ENCODE results near the gene DNAH2. TPM values are rescaled to one million over a fixed set of nuclear protein-coding genes. Genes with fewer than 3 reads are reported as not detected.

Gene DNAH2
- total and polyA plus RNA-seq, 2 of the 13 experiments (the other 11 are each of a cell fraction or from before 2014, with no cell fraction given): not detected

DNA sequence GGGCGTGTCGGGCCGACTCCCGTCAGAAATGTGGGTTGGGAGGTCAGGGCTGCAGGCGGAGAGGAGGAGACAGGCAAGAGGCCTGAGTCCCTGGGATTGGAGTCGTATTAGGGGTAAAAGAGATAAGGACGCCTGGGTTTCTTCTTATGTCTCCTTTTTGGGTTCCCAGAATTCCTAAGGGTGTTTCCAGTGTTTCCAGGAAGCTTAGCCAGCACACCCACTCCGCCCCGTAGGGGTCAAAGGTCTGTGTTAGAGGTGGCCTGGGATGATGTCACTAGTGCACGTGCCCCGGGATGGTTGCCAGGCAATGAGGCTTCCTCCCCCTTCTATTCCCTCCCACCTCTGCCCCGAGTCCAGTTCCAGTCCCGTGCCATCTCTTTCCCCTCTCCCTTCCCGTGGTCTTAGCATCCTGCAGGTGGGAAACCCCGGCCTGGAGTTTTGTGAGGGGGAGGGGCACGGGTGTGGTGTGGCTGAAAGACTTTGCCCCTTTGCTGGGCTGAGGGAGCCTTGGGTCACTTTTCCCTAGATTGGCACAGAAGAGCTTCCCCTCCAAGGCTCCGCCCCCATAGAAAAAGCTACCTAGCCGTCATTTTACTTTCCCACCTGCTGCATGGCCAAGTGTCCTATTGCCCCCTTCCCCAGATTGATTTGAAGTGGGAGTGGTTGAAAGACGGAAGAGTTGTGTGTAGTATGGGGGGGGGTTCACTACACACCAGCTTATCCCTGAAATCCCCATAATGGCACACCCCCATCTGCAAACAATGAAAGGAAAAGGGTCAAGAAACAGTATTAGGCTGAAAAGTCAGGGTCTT lies 119.3 kb downstream of the DNAH2 start (continued):
- TF ChIP-seq ZNF138 (CRISPR knock-in tag; IDR thresholded peaks at IDR 0.05; ENCODE audit: low read depth) (no peak; the same call in 1 of the 2 replicates), IKZF1 (IDR thresholded peaks at IDR 0.05) (no peak), ZNF180 (CRISPR knock-in tag; IDR thresholded peaks at IDR 0.05; ENCODE audit: borderline replicate concordance, low read depth) (no peak), ZNF546 (CRISPR knock-in tag; conservative IDR thresholded peaks at IDR 0.05) (no peak), CBX2 (IDR thresholded peaks at IDR 0.05; ENCODE audit: low read depth, low read length) (no peak), CBX2 (CRISPR knock-in tag; IDR thresholded peaks at IDR 0.05; ENCODE audit: low read depth) (no peak), MBNL3 (CRISPR knock-in tag; conservative IDR thresholded peaks at IDR 0.05) (no peak), NCOA1 (CRISPR knock-in tag; IDR thresholded peaks at IDR 0.05) (peak; percentile 80; the same call in 1 of the 2 replicates), ETV6 (CRISPR knock-in tag; conservative IDR thresholded peaks at IDR 0.05) (peak; percentile 67; the same call in 1 of the 2 replicates), DNMT1 (CRISPR knock-in tag; IDR thresholded peaks at IDR 0.05) (no peak)
- TF ChIP-seq, protein P1, sequence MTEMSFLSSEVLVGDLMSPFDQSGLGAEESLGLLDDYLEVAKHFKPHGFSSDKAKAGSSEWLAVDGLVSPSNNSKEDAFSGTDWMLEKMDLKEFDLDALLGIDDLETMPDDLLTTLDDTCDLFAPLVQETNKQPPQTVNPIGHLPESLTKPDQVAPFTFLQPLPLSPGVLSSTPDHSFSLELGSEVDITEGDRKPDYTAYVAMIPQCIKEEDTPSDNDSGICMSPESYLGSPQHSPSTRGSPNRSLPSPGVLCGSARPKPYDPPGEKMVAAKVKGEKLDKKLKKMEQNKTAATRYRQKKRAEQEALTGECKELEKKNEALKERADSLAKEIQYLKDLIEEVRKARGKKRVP (CRISPR knock-in tag; IDR thresholded peaks at IDR 0.05): peak in 1 of 2 experiments; percentile 92; a peak in 2 of 4 replicates
- TF ChIP-seq, protein P2, sequence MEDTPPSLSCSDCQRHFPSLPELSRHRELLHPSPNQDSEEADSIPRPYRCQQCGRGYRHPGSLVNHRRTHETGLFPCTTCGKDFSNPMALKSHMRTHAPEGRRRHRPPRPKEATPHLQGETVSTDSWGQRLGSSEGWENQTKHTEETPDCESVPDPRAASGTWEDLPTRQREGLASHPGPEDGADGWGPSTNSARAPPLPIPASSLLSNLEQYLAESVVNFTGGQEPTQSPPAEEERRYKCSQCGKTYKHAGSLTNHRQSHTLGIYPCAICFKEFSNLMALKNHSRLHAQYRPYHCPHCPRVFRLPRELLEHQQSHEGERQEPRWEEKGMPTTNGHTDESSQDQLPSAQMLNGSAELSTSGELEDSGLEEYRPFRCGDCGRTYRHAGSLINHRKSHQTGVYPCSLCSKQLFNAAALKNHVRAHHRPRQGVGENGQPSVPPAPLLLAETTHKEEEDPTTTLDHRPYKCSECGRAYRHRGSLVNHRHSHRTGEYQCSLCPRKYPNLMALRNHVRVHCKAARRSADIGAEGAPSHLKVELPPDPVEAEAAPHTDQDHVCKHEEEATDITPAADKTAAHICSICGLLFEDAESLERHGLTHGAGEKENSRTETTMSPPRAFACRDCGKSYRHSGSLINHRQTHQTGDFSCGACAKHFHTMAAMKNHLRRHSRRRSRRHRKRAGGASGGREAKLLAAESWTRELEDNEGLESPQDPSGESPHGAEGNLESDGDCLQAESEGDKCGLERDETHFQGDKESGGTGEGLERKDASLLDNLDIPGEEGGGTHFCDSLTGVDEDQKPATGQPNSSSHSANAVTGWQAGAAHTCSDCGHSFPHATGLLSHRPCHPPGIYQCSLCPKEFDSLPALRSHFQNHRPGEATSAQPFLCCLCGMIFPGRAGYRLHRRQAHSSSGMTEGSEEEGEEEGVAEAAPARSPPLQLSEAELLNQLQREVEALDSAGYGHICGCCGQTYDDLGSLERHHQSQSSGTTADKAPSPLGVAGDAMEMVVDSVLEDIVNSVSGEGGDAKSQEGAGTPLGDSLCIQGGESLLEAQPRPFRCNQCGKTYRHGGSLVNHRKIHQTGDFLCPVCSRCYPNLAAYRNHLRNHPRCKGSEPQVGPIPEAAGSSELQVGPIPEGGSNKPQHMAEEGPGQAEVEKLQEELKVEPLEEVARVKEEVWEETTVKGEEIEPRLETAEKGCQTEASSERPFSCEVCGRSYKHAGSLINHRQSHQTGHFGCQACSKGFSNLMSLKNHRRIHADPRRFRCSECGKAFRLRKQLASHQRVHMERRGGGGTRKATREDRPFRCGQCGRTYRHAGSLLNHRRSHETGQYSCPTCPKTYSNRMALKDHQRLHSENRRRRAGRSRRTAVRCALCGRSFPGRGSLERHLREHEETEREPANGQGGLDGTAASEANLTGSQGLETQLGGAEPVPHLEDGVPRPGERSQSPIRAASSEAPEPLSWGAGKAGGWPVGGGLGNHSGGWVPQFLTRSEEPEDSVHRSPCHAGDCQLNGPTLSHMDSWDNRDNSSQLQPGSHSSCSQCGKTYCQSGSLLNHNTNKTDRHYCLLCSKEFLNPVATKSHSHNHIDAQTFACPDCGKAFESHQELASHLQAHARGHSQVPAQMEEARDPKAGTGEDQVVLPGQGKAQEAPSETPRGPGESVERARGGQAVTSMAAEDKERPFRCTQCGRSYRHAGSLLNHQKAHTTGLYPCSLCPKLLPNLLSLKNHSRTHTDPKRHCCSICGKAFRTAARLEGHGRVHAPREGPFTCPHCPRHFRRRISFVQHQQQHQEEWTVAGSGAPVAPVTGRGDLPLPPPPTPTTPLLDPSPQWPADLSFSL (CRISPR knock-in tag; IDR thresholded peaks at IDR 0.05): peak; percentile 69
- TF ChIP-seq, protein P3, sequence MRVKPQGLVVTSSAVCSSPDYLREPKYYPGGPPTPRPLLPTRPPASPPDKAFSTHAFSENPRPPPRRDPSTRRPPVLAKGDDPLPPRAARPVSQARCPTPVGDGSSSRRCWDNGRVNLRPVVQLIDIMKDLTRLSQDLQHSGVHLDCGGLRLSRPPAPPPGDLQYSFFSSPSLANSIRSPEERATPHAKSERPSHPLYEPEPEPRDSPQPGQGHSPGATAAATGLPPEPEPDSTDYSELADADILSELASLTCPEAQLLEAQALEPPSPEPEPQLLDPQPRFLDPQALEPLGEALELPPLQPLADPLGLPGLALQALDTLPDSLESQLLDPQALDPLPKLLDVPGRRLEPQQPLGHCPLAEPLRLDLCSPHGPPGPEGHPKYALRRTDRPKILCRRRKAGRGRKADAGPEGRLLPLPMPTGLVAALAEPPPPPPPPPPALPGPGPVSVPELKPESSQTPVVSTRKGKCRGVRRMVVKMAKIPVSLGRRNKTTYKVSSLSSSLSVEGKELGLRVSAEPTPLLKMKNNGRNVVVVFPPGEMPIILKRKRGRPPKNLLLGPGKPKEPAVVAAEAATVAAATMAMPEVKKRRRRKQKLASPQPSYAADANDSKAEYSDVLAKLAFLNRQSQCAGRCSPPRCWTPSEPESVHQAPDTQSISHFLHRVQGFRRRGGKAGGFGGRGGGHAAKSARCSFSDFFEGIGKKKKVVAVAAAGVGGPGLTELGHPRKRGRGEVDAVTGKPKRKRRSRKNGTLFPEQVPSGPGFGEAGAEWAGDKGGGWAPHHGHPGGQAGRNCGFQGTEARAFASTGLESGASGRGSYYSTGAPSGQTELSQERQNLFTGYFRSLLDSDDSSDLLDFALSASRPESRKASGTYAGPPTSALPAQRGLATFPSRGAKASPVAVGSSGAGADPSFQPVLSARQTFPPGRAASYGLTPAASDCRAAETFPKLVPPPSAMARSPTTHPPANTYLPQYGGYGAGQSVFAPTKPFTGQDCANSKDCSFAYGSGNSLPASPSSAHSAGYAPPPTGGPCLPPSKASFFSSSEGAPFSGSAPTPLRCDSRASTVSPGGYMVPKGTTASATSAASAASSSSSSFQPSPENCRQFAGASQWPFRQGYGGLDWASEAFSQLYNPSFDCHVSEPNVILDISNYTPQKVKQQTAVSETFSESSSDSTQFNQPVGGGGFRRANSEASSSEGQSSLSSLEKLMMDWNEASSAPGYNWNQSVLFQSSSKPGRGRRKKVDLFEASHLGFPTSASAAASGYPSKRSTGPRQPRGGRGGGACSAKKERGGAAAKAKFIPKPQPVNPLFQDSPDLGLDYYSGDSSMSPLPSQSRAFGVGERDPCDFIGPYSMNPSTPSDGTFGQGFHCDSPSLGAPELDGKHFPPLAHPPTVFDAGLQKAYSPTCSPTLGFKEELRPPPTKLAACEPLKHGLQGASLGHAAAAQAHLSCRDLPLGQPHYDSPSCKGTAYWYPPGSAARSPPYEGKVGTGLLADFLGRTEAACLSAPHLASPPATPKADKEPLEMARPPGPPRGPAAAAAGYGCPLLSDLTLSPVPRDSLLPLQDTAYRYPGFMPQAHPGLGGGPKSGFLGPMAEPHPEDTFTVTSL (CRISPR knock-in tag; IDR thresholded peaks at IDR 0.05; ENCODE audit: borderline replicate concordance): no peak; the same call in 1 of the 2 replicates
- TF ChIP-seq, protein P4, sequence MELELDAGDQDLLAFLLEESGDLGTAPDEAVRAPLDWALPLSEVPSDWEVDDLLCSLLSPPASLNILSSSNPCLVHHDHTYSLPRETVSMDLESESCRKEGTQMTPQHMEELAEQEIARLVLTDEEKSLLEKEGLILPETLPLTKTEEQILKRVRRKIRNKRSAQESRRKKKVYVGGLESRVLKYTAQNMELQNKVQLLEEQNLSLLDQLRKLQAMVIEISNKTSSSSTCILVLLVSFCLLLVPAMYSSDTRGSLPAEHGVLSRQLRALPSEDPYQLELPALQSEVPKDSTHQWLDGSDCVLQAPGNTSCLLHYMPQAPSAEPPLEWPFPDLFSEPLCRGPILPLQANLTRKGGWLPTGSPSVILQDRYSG (CRISPR knock-in tag; IDR thresholded peaks at IDR 0.05): no peak
